HepG2 (cell line): ENCODE results near the gene ACTR3.

Source experiments
- AHR ChIP-seq: IDR thresholded peaks from 2 replicates; pipeline ENCODE4 v1.6.1; 2018; ENCODE audit warnings: missing genetic modification reagents, missing compliant biosample characterization
- AKNA ChIP-seq: sonication (generic); formaldehyde crosslinking; IDR thresholded peaks from 2 replicates; pipeline ENCODE4 v1.4.0; 2020; ENCODE audit warnings: missing genetic modification reagents, borderline replicate concordance
- CTCF ChIP-seq: sonication (generic); formaldehyde crosslinking; IDR thresholded peaks from 2 replicates; pipeline ENCODE4 v1.5.0; 2020; ENCODE audit warnings: mild to moderate bottlenecking, missing genetic modification reagents, moderate library complexity
- FOXP4 ChIP-seq: sonication (generic); formaldehyde crosslinking; IDR thresholded peaks from 2 replicates; pipeline ENCODE4 v1.4.0; 2020; ENCODE audit warnings: missing genetic modification reagents
- GLI4 ChIP-seq: sonication (generic); formaldehyde crosslinking; IDR thresholded peaks from 2 replicates; pipeline ENCODE4 v1.5.1; 2020; ENCODE audit warnings: missing genetic modification reagents, mild to moderate bottlenecking, moderate library complexity, borderline replicate concordance
- NR2F6 ChIP-seq, 2 experiments: IDR thresholded peaks; 2 replicates each; pipeline ENCODE4 v1.6.1; 2016; ENCODE audit warnings: antibody characterized with exemption in 1 of 2, mild to moderate bottlenecking in 1 of 2
- POLR2AphosphoS5 ChIP-seq: IDR thresholded peaks from 2 replicates; pipeline ENCODE4 v1.6.1; 2012; ENCODE audit warnings: low read depth, low read length
- REST ChIP-seq, 2 experiments: IDR thresholded peaks; 2 replicates each; pipeline ENCODE4 v1.6.1; 2011 to 2012; ENCODE audit warnings: low read length in 2 of 2, borderline replicate concordance in 1 of 2, low read depth in 1 of 2, mild to moderate bottlenecking in 1 of 2, moderate library complexity in 1 of 2
- ZBTB3 ChIP-seq: sonication (generic); formaldehyde crosslinking; IDR thresholded peaks from 2 replicates; pipeline ENCODE4 v1.4.0; 2020; ENCODE audit warnings: low read depth, mild to moderate bottlenecking, moderate library complexity, missing genetic modification reagents, borderline replicate concordance
- ZFP36 ChIP-seq: fragments of 150-350 bp; IDR thresholded peaks from 2 replicates; pipeline ENCODE4 v1.6.1; 2018; ENCODE audit warnings: borderline replicate concordance, low read length, low read depth; ENCODE audit not compliant: partially characterized antibody
- ZNF431 ChIP-seq: sonication (generic); formaldehyde crosslinking; IDR thresholded peaks from 2 replicates; pipeline ENCODE4 v1.9.0; 2022; ENCODE audit warnings: missing genetic modification reagents, low read depth, mild to moderate bottlenecking, borderline replicate concordance
- ZNF740 ChIP-seq: sonication (generic); formaldehyde crosslinking; IDR thresholded peaks from 2 replicates; pipeline ENCODE4 v1.4.0; 2020; ENCODE audit warnings: missing genetic modification reagents

GRCh38 chr2:113920996-113921395 lies 31.1 kb downstream of the ACTR3 start:
- no peak for TF ChIP-seq ZNF740 (CRISPR knock-in tag)
- TF ChIP-seq CTCF (CRISPR knock-in tag) = no peak
- no peak for TF ChIP-seq AKNA (CRISPR knock-in tag)
- TF ChIP-seq ZBTB3 (CRISPR knock-in tag) = no peak
- TF ChIP-seq ZNF431 (CRISPR knock-in tag) = no peak
- TF ChIP-seq GLI4 = no peak
- no peak for TF ChIP-seq REST (IDR thresholded peaks at IDR 0.05; ENCODE audit: borderline replicate concordance in 1 of 2, low read depth in 1 of 2, low read length in 2 of 2)
- TF ChIP-seq AHR (CRISPR knock-in tag) = no peak
- TF ChIP-seq ZFP36 = no peak
- no peak for TF ChIP-seq NR2F6 (IDR thresholded peaks at IDR 0.05)
- TF ChIP-seq NR2F6 (CRISPR knock-in tag; IDR thresholded peaks at IDR 0.05) = no peak
- TF ChIP-seq FOXP4 (CRISPR knock-in tag) = no peak
- TF ChIP-seq POLR2AphosphoS5 = no peak
